Keratinocyte (primary cell): ENCODE results near the gene SENP1. TPM values are rescaled to one million over a fixed set of nuclear protein-coding genes. Genes with fewer than 3 reads are reported as not detected.
"Not testable (repeated sequence)": the region's sequence is repeated elsewhere in the genome, so short reads cannot be mapped to it uniquely, and the experiment has no call there.

Experiments
- DNase-seq: peaks from one replicate; pipeline ENCODE4 v3.0.0-alpha.2; 2011; ENCODE audit warnings: low read depth, missing footprints, low spot score
- FAIRE-seq: peaks from 2 replicates; lab custom pipeline; 2011; peaks lifted over from hg19 to GRCh38; lab: Jason Lieb, UNC
- H2AFZ ChIP-seq: 2 replicates; pipeline ENCODE4 v1.6.0; 2012; ENCODE audit warnings: low read length, control low read depth, inconsistent platforms; ENCODE audit not compliant: control insufficient read depth
- H3K27ac ChIP-seq: 2 replicates; pipeline ENCODE4 v1.5.1; 2011; ENCODE audit warnings: low read length; ENCODE audit not compliant: control insufficient read depth, insufficient read depth
- H3K27me3 ChIP-seq: 3 replicates; pipeline ENCODE4 v1.6.0; 2011; ENCODE audit warnings: low read length; ENCODE audit not compliant: control insufficient read depth, insufficient read depth; ENCODE audit errors: extremely low read depth
- H3K36me3 ChIP-seq, 2 experiments: 2 replicates in 1 of 2; 3 replicates in 1 of 2; pipeline ENCODE4 v1.5.1; 2011; ENCODE audit warnings: low read length in 2 of 2, mild to moderate bottlenecking in 1 of 2; ENCODE audit not compliant: control insufficient read depth in 2 of 2, insufficient read depth in 2 of 2; ENCODE audit errors: extremely low read depth in 1 of 2
- H3K4me1 ChIP-seq: 3 replicates; pipeline ENCODE4 v1.5.1; 2011; ENCODE audit warnings: low read length; ENCODE audit not compliant: control insufficient read depth, insufficient read depth; ENCODE audit errors: extremely low read depth
- H3K4me2 ChIP-seq: 3 replicates; pipeline ENCODE4 v1.6.0; 2011; ENCODE audit warnings: low read depth, low read length; ENCODE audit not compliant: control insufficient read depth, insufficient read depth; ENCODE audit errors: extremely low read depth
- H3K4me3 ChIP-seq, 3 experiments: fragments of 200-600 bp in 1 of 3; sonication (generic) in 1 of 3; 2 replicates in 2 of 3; 3 replicates in 1 of 3; pipeline ENCODE4 v1.5.1; 2011 to 2016; ENCODE audit warnings: low read length in 3 of 3, mild to moderate bottlenecking in 3 of 3, control low read depth in 2 of 3, inconsistent platforms in 1 of 3, low read depth in 1 of 3, mixed read lengths in 1 of 3, mixed run types in 1 of 3, moderate library complexity in 1 of 3; ENCODE audit not compliant: control insufficient read depth in 2 of 3, insufficient read depth in 2 of 3; ENCODE audit errors: extremely low read depth in 1 of 3
- H3K79me2 ChIP-seq: 2 replicates; pipeline ENCODE4 v1.6.0; 2012; ENCODE audit warnings: low read length; ENCODE audit not compliant: control insufficient read depth, insufficient read depth
- H3K9ac ChIP-seq: 3 replicates; pipeline ENCODE4 v1.6.0; 2011; ENCODE audit warnings: low read length; ENCODE audit not compliant: control insufficient read depth, insufficient read depth; ENCODE audit errors: extremely low read depth
- H3K9me1 ChIP-seq: 3 replicates; pipeline ENCODE4 v1.6.0; 2011; ENCODE audit warnings: low read length; ENCODE audit not compliant: control insufficient read depth, insufficient read depth; ENCODE audit errors: extremely low read depth
- H3K9me3 ChIP-seq: 2 replicates; pipeline ENCODE4 v1.5.1; 2012; ENCODE audit warnings: low read depth, low read length; ENCODE audit not compliant: control insufficient read depth
- H4K20me1 ChIP-seq: 3 replicates; pipeline ENCODE4 v1.6.0; 2011; ENCODE audit warnings: low read length; ENCODE audit not compliant: control insufficient read depth, insufficient read depth; ENCODE audit errors: extremely low read depth
- EZH2 ChIP-seq: IDR thresholded peaks from one replicate; pipeline ENCODE4 v1.6.1; 2012; ENCODE audit warnings: inconsistent platforms, mild to moderate bottlenecking, low read length, moderate library complexity
- dilution Hi-C: fragments of 300-500 bp; cut with MboI; formaldehyde crosslinking; loops from one replicate; pipeline ENCODE4 v1.7.0; 2020; ENCODE audit warnings: low sequenced_read_pairs; ENCODE audit not compliant: extremely low pct_ligation_motif_present
- polyA plus RNA-seq, 5 experiments: library from polyadenylated mRNA; depleted of rRNA in 3 of 5; stranded (reverse) in 3 of 5; stranded (forward) in 1 of 5; unstranded in 1 of 5; fragments of >200 nt; gene quantifications; 1 replicate in 1 of 5; 2 replicates in 3 of 5; 3 replicates in 1 of 5; pipeline versions ENCODE4 v1.2.1 to v1.2.3, GENCODE V29; 2011 to 2012; ENCODE audit warnings: missing spikeins in 2 of 5, low read depth in 1 of 5, low replicate concordance in 1 of 5
- TF ChIP-seq, protein P1 (sequence below), 3 experiments: IDR thresholded peaks in 1 of 3; conservative IDR thresholded peaks in 1 of 3; optimal IDR thresholded peaks in 1 of 3; 2 replicates in 2 of 3; 3 replicates in 1 of 3; pipeline versions ENCODE3 to v1.5.1; 2011; ENCODE audit warnings: low read length in 3 of 3, mild to moderate bottlenecking in 3 of 3, moderate library complexity in 2 of 3, control low read depth in 1 of 3, inconsistent platforms in 1 of 3; ENCODE audit not compliant: insufficient read depth in 2 of 3; ENCODE audit errors: extremely low read depth in 1 of 3

Gene SENP1
- polyA plus RNA-seq, 1 donor (not counting 4 experiments of a cell fraction or from before 2014, with no cell fraction given): 15.4 TPM

DNA sequence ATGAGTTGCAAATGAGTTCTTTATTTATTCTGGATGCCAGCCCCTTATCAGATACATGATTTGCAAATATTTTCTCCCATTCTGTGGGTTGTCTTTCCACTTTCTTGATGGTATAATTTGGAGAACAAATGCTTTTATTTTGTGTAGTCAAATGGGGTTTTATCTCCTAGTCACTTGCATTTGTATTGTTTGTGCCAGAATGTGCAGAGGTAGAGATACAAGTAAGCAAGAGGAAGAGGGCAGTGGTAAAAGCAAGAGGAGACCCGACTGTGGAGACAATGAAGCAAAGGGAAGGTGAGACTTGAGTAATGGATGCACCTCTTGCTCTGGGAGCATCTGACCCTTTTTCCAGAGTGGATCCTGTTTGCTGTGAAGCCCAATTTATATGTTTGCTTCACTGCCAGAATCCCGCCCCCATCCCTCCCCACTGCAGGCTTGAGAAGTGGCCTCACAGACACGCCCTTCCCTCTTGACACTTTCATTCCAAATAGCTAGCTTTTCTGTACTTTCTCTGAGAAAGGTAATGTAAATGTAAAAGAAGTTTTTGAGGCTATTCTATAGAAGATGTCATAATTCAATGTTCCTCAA is 12.5 kb upstream of the SENP1 start:
- no peak overlapping the region for H3K27ac ChIP-seq
- H3K4me2 ChIP-seq: peak overlapping the region; percentile 94
- H3K9ac ChIP-seq: no peak overlapping the region
- no peak for TF ChIP-seq EZH2
- TF ChIP-seq, protein P1, sequence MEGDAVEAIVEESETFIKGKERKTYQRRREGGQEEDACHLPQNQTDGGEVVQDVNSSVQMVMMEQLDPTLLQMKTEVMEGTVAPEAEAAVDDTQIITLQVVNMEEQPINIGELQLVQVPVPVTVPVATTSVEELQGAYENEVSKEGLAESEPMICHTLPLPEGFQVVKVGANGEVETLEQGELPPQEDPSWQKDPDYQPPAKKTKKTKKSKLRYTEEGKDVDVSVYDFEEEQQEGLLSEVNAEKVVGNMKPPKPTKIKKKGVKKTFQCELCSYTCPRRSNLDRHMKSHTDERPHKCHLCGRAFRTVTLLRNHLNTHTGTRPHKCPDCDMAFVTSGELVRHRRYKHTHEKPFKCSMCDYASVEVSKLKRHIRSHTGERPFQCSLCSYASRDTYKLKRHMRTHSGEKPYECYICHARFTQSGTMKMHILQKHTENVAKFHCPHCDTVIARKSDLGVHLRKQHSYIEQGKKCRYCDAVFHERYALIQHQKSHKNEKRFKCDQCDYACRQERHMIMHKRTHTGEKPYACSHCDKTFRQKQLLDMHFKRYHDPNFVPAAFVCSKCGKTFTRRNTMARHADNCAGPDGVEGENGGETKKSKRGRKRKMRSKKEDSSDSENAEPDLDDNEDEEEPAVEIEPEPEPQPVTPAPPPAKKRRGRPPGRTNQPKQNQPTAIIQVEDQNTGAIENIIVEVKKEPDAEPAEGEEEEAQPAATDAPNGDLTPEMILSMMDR (optimal IDR thresholded peaks at IDR 0.05 in 1 of 3, IDR thresholded peaks at IDR 0.05 in 1 of 3, conservative IDR thresholded peaks at IDR 0.05 in 1 of 3; ENCODE audit: extremely low read depth in 1 of 3, insufficient read depth in 2 of 3, low read length in 3 of 3): no peak
- H3K79me2 ChIP-seq: peaks cover 6% of the 10 kb centered on the region
- no peaks in the 10 kb centered on the region for H3K9me3 ChIP-seq
- peak overlapping the region; percentile 97 for H2AFZ ChIP-seq
- H3K4me3 ChIP-seq: peak overlapping the region in 2 of 3 experiments; percentile 89 to 95
- FAIRE-seq (no peak), DNase-seq (no peak)
- H3K9me1 ChIP-seq: no peaks in the 10 kb centered on the region
- H3K4me1 ChIP-seq: peaks cover 14% of the 10 kb centered on the region
- no peaks in the 10 kb centered on the region for H3K36me3 ChIP-seq
- no peaks in the 10 kb centered on the region for H4K20me1 ChIP-seq
- dilution Hi-C loops: no loop called here
- H3K27me3 ChIP-seq: no peaks in the 10 kb centered on the region

DNA sequence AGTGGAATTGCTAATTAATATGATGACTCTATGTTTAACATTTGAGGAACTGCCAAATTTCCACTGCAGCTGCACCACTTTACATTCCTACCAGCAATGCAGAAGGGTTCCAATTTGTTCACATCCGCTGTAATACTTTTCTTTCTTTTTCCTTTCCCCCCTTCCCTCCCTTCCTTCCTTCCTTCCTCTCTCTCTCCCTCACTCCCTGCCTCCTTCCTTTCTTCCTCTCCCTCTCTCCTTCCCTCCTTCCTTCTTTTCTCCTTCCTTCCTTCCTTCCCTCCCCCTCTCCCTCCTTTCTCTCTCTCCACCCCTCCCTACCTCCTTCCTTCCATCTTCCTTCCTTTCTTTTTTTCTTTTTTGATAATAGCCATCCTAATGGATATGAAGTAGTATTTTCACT is 10.1 kb upstream of the SENP1 start:
- dilution Hi-C loops: no loop called here
- Histone ChIP-seq H3K36me3 (no peaks in the 10 kb centered on the region), H3K27me3 (no peaks in the 10 kb centered on the region), H3K27ac (no peak overlapping the region), H3K4me3 (no peak overlapping the region), H3K9me1 (no peaks in the 10 kb centered on the region), H3K9me3 (no peaks in the 10 kb centered on the region), H2AFZ (no peak overlapping the region), H3K9ac (no peak overlapping the region), H4K20me1 (no peaks in the 10 kb centered on the region), H3K4me1 (peaks cover 14% of the 10 kb centered on the region), H3K79me2 (peaks cover 6% of the 10 kb centered on the region), H3K4me2 (no peak overlapping the region)
- TF ChIP-seq EZH2: no peak
- TF ChIP-seq, protein P1 (optimal IDR thresholded peaks at IDR 0.05 in 1 of 3, IDR thresholded peaks at IDR 0.05 in 1 of 3, conservative IDR thresholded peaks at IDR 0.05 in 1 of 3; ENCODE audit: extremely low read depth in 1 of 3, insufficient read depth in 2 of 3, low read length in 3 of 3): no peak
- DNase-seq (no peak), FAIRE-seq (no peak)

DNA sequence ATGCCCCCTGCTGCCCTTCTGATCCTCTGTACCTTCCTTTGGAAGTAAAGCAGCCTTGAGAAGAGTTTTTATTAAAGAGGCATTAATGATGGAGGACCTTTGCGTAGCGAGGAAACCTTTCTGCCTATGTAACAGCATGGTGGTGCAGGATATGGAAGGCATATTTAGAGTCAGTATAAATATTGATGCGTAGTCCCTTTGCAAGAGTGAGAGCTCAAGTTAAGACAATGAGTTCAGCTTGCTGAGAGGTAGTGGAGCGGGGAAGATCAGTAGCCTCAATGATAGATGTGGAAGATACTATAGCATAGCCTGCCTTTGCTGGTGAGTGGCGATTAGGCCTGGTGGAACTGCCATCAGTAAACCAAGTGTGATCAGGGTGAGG is 5.4 kb upstream of the SENP1 start:
- H2AFZ ChIP-seq, DNase-seq, H3K4me2 ChIP-seq, H3K36me3 ChIP-seq, dilution Hi-C loops, FAIRE-seq, H3K79me2 ChIP-seq, H3K9me1 ChIP-seq, H3K9ac ChIP-seq, H3K27ac ChIP-seq, H3K9me3 ChIP-seq, H3K4me3 ChIP-seq, H3K4me1 ChIP-seq, H3K27me3 ChIP-seq, H4K20me1 ChIP-seq: not testable (repeated sequence)
